ENCODE results near the gene SKA2.

DNA sequence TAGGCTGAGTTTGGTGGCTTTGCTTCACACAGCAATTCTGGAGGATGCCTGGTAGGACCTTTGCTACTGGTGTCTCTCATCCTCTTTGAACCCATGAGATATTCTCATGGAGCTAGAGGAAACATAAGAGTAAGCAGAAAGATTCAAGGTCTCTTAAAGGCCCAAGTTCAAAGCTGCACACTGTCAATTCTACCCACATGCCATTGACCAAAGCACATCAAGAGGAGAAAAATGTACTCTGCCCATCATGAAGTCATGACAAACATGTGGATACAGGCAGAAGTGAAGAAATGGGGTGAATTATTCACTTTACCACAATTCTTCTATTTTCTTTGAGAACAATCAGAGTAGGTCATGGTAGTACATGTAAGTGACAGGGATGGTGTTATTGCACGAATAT lies 13.1 kb downstream of the SKA2 start:
- TF ChIP-seq POU5F1 (IDR thresholded peaks at IDR 0.05; ENCODE audit: low read depth, low read length) (no peak), GABPA (IDR thresholded peaks at IDR 0.05; ENCODE audit: borderline replicate concordance, insufficient read depth, low read length) (no peak), EP300 (IDR thresholded peaks at IDR 0.05; ENCODE audit: borderline replicate concordance in 1 of 2, low read depth in 2 of 2, low read length in 2 of 2) (no peak), ZNF274 (IDR thresholded peaks at IDR 0.05; ENCODE audit: borderline replicate concordance, extremely low read depth, low read length) (no peak), CEBPB (IDR thresholded peaks at IDR 0.05; ENCODE audit: low read depth, low read length) (no peak), HDAC6 (IDR thresholded peaks at IDR 0.05; ENCODE audit: low read depth, low read length) (no peak), RFX5 (IDR thresholded peaks at IDR 0.05; ENCODE audit: borderline replicate concordance, low read depth, low read length) (no peak)
- TF ChIP-seq, protein P1, sequence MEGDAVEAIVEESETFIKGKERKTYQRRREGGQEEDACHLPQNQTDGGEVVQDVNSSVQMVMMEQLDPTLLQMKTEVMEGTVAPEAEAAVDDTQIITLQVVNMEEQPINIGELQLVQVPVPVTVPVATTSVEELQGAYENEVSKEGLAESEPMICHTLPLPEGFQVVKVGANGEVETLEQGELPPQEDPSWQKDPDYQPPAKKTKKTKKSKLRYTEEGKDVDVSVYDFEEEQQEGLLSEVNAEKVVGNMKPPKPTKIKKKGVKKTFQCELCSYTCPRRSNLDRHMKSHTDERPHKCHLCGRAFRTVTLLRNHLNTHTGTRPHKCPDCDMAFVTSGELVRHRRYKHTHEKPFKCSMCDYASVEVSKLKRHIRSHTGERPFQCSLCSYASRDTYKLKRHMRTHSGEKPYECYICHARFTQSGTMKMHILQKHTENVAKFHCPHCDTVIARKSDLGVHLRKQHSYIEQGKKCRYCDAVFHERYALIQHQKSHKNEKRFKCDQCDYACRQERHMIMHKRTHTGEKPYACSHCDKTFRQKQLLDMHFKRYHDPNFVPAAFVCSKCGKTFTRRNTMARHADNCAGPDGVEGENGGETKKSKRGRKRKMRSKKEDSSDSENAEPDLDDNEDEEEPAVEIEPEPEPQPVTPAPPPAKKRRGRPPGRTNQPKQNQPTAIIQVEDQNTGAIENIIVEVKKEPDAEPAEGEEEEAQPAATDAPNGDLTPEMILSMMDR (IDR thresholded peaks at IDR 0.05; ENCODE audit: control extremely low read depth in 1 of 3, insufficient read depth in 1 of 3, low read depth in 1 of 3, low read length in 3 of 3) = no peak
- TF ChIP-seq, protein P2, sequence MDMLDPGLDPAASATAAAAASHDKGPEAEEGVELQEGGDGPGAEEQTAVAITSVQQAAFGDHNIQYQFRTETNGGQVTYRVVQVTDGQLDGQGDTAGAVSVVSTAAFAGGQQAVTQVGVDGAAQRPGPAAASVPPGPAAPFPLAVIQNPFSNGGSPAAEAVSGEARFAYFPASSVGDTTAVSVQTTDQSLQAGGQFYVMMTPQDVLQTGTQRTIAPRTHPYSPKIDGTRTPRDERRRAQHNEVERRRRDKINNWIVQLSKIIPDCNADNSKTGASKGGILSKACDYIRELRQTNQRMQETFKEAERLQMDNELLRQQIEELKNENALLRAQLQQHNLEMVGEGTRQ (IDR thresholded peaks at IDR 0.05; ENCODE audit: low read length) = no peak
